ENCODE measurements around the gene SLAIN1. TPM values are rescaled to one million over a fixed set of nuclear protein-coding genes. Genes with fewer than 3 reads are reported as not detected.

SLAIN1 gene
- total RNA-seq, 2 experiments from 2014 or later: 26.5 to 32.0 TPM

DNA sequence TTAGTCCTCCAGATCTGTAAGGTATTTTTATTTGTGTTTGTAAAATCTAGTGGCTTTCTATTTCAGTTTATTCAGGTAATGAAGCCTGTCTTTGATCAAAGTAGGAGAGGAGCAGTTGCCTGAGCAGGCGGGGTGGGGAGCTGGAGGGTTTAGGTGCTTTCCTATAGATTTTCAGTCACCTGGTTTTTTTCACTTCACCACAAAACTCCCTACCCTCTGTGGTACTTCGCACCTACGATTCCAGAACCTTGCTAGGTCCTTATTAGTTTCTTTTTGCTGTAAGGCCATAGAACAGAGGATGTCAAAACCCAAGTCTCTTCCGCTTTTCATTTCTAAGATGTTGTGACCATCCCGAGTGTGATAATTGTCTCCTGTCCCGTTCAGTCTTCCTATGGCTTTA lies 26.6 kb downstream of the SLAIN1 start:
- Mint-ChIP-seq H3K27me3 (no peaks in the 10 kb centered on the region), H3K4me1 (ENCODE audit: low read depth) (peaks cover 39% of the 10 kb centered on the region), H3K36me3 (ENCODE audit: low read depth) (peaks cover 49% of the 10 kb centered on the region), H3K9me3 (no peaks in the 10 kb centered on the region), H3K27ac (peak overlapping the region; percentile 17), H3K4me3 (no peak overlapping the region)
- ChIA-PET CTCF (no interaction called here), POLR2A (no interaction called here)
- no peak for TF ChIP-seq CTCF (IDR thresholded peaks at IDR 0.05)
- DNase-seq (peak; percentile 10), ATAC-seq (peak; percentile 64)
- intact Hi-C loops (cut with micrococcal nuclease): no loop called here

GRCh38 chr13:77725071-77725470 lies 27.6 kb downstream of the SLAIN1 start:
- no peaks in the 10 kb centered on the region for H3K27me3 Mint-ChIP-seq
- H3K4me1 Mint-ChIP-seq (ENCODE audit: low read depth): peaks cover 45% of the 10 kb centered on the region
- intact Hi-C loops (cut with micrococcal nuclease): no loop called here
- peaks cover 55% of the 10 kb centered on the region for H3K36me3 Mint-ChIP-seq (ENCODE audit: low read depth)
- ChIA-PET CTCF (interaction anchor here (1.2 kb wide), 1 partner anchor 17 kb away, joined by 3 read pairs; no protein-coding TSS in a partner anchor), POLR2A (interaction anchor here (1.1 kb wide), 1 partner anchor 10 kb away, joined by 3 read pairs; no protein-coding TSS in a partner anchor)
- H3K4me3 Mint-ChIP-seq: no peak overlapping the region
- no peak overlapping the region for H3K27ac Mint-ChIP-seq
- no peak for TF ChIP-seq CTCF (IDR thresholded peaks at IDR 0.05)
- H3K9me3 Mint-ChIP-seq: no peaks in the 10 kb centered on the region
- DNase-seq (no peak), ATAC-seq (no peak)

- CTCF ChIA-PET: interaction anchor here (1.4 kb wide), 1 partner anchor 12 kb away, joined by 3 read pairs; no protein-coding TSS in a partner anchor
- POLR2A ChIA-PET: interaction anchor here (0.7 to 1.2 kb wide), 2 partner anchors 32 to 171 kb away, joined by 3 read pairs; partner anchors contain the start of gene SLAIN1
- H3K4me1 Mint-ChIP-seq (ENCODE audit: low read depth): peaks cover 46% of the 10 kb centered on the region
- no peak for TF ChIP-seq CTCF (IDR thresholded peaks at IDR 0.05)
- H3K27me3 Mint-ChIP-seq: no peaks in the 10 kb centered on the region
- H3K4me3 Mint-ChIP-seq: no peak overlapping the region
- H3K27ac Mint-ChIP-seq: no peak overlapping the region
- ATAC-seq (no peak), DNase-seq (no peak)
- intact Hi-C loops (cut with micrococcal nuclease): no loop called here
- peaks cover 33% of the 10 kb centered on the region for H3K36me3 Mint-ChIP-seq (ENCODE audit: low read depth)
- no peaks in the 10 kb centered on the region for H3K9me3 Mint-ChIP-seq
These were observed 31.0 kb downstream of the SLAIN1 start for GRCh38 chr13:77728265-77729125.

- H3K4me1 Mint-ChIP-seq (ENCODE audit: low read depth): peaks cover 37% of the 10 kb centered on the region
- H3K27me3 Mint-ChIP-seq: no peaks in the 10 kb centered on the region
- intact Hi-C loops (cut with micrococcal nuclease): loop anchor here (5.0 kb wide), 1 partner anchor 32 kb away; the partner anchor contains the start of gene SLAIN1
- no peak for TF ChIP-seq CTCF (IDR thresholded peaks at IDR 0.05)
- peak; percentile 71 for DNase-seq
- peak overlapping the region; percentile 78 for H3K27ac Mint-ChIP-seq
- H3K9me3 Mint-ChIP-seq: no peaks in the 10 kb centered on the region
- ChIA-PET POLR2A (interaction anchor here (1.2 kb wide), 1 partner anchor 172 kb away, joined by 3 read pairs; no protein-coding TSS in a partner anchor), CTCF (interaction anchor here (0.8 to 1.4 kb wide), 4 partner anchors 11 to 236 kb away, joined by 3 read pairs; no protein-coding TSS in a partner anchor)
- peaks cover 24% of the 10 kb centered on the region for H3K36me3 Mint-ChIP-seq (ENCODE audit: low read depth)
- H3K4me3 Mint-ChIP-seq: peak overlapping the region; percentile 37
- peak; percentile 97 for ATAC-seq
These were observed 32.2 kb downstream of the SLAIN1 start for GRCh38 chr13:77729502-77730221.

Measured in activated CD8-positive, alpha-beta T cell treated with anti-CD3 and anti-CD28 coated beads for 36 hours (primary cell).